ENCODE measurements around the gene TBC1D17.
A peak's percentile ranks its signal among the peaks of the same experiment; 100 is the strongest.
"Not testable (repeated sequence)": the region's sequence is repeated elsewhere in the genome, so short reads cannot be mapped to it uniquely, and the experiment has no call there.

Gene TBC1D17

GRCh38 chr19:49924004-49924880 lies 46.7 kb downstream of the TBC1D17 start:
- peak; percentile 84 for DNase-seq

GRCh38 chr19:49924881-49925210 lies 47.3 kb downstream of the TBC1D17 start:
- DNase-seq = not testable (repeated sequence)

GRCh38 chr19:49925486-49925885 lies 48.0 kb downstream of the TBC1D17 start:
- no peak for DNase-seq

- DNase-seq = no peak
Observed at GRCh38 chr19:49926515-49926914, 49.0 kb downstream of the TBC1D17 start.

DNA sequence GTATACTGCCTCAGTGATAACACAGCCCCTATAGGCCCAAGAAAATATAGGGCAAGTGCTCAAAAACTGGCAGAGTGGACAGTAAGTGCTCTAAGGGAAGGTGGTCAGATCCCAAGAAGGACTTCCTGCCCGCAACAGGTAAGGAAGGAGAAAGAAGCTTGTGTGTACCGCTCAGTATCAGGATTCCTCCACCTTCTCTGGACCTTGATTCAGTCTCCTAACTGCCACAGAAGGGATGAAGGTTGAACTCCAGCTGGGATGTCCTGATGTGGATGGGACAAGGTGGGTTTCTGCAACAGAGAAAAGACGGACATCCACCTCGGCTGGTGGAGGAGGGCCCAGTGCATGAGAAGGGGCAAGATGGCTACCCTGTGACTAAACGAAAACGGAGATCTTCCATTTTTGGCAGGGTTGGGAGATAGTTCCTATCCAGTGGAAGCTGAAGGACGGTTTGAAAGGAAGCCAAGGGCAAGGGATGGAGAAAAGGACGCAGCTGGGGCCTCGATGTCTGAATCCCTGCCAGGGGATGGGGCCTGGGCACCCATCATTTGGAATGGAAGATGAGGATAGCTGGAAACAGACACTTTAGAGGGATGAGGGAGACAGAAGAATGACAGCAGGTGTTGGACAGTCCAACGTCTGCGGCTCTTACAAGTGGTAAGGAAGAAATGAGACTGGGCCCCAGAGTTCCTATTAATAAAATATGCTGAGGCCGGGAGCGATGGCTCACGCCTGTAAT lies 50.2 kb downstream of the TBC1D17 start:
- no peak for DNase-seq

GRCh38 chr19:49929121-49929610 lies 51.7 kb downstream of the TBC1D17 start, which contains the start of the genes ATF5 and NUP62:
TSS of gene ATF5 (plus strand) at chr19:49929205. CDS start at chr19:49930851, 1,646 bp downstream.
TSS of gene NUP62 (minus strand) at chr19:49929504. CDS start at chr19:49909807, 19,697 bp downstream.
- DNase-seq = peak; percentile 92

DNA sequence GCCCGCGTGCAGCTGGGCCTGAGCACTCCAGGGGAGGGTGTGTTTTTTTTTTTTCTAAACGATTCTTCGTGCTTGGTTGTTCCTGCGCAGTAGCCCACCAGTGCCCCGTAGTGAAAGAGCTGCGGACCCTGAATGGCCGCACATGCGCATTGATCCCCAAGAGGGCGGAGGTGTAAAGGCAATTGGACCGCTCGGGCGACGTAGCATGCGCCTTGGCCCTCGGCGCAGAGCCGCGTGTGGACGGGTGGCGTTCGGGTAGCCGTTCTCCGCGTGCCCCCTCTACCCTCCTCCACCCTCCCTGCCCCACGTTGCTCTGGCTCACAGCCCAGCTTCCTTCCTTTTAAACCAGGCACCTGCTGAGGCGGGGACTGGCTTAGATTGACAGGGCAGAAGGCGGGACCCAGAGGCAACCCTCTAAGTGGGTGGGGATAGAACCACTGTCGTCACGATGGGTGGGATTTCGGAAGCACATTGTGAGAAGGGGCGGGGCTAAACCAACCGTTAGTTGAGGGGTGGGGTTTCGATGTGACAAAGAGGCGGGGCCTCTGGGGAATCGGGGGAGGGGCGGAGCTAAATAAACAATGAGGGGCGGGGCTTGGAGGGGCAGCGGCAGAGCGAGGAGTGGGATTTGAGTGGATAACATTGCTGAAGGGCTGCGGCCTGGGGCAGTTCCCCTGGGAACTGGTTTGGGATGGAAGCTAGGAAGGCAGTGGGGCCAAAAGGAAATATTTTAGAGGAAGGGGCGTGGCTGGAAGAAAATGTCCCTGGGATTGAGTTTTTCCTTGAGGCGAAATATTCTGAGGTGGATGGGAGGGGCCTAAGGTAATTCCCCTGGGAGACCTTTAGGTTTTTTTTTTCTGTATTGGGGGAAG lies 52.3 kb downstream of the TBC1D17 start:
- DNase-seq = peak; percentile 96

- DNase-seq = no peak
Observed at GRCh38 chr19:49930483-49931011, 53.0 kb downstream of the TBC1D17 start.

- DNase-seq = no peak
Observed at GRCh38 chr19:49931293-49932040, 54.0 kb downstream of the TBC1D17 start.

DNA sequence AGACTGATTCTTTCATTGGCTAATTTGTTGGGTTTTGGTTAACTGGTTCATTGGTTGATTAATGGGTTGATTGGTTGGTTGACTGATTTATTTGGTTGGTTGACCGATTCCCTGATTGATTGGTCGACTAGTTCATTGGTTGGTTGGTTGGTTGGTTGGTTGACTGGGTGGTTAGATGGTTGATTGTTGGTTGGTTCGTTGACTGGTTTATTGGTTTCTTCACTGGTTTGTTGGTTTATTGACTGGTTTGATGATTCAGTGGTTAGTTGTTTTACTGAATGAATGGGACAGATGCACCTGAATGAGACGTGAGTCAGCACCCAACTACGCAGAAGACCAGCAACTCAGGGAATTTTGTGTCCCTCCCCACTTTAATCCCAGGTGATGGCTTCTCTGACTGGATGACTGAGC lies 54.5 kb downstream of the TBC1D17 start:
- DNase-seq = no peak

- DNase-seq = no peak
Observed at GRCh38 chr19:49932731-49933131, 55.2 kb downstream of the TBC1D17 start.

DNA sequence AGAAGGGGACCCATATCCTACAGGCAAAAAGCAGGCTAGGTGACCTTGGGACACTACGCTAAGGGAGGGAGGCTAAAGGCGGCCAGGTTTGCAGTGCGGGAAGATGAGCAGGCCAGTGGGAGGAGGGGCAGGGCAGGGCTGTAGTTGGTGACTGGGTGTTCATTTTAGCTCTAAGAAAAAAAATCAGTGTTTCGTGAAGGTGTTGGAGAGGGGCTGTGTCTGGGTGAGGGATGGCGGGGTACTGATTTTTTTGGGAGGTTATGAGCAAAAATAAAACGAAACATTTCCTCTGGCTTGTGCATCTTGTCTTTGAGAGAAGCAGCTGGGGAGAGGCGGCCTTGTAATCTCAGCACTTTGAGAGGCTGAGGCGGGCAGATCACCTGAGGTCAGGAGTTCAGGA lies 56.1 kb downstream of the TBC1D17 start:
- no peak for DNase-seq

DNA sequence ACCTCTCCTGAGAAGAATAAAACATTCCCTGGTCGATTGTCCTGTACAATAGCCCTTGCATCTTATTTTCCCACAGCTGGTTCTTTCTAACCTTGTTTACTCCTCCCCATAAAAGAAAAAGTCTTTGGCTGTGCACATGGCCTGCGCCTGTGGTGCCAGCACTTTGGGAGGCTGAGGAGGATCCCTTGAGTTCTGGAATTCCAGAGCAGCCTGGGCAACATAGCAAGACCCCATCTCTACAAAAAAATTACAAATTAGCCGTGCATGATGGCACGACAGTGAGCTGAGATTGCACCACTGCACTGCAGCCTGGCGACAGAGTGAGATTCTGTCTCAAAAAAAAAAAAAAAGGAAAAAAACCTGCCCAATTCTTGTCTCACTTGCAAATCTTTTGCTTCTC lies 59.0 kb downstream of the TBC1D17 start:
- no peak for DNase-seq

DNA sequence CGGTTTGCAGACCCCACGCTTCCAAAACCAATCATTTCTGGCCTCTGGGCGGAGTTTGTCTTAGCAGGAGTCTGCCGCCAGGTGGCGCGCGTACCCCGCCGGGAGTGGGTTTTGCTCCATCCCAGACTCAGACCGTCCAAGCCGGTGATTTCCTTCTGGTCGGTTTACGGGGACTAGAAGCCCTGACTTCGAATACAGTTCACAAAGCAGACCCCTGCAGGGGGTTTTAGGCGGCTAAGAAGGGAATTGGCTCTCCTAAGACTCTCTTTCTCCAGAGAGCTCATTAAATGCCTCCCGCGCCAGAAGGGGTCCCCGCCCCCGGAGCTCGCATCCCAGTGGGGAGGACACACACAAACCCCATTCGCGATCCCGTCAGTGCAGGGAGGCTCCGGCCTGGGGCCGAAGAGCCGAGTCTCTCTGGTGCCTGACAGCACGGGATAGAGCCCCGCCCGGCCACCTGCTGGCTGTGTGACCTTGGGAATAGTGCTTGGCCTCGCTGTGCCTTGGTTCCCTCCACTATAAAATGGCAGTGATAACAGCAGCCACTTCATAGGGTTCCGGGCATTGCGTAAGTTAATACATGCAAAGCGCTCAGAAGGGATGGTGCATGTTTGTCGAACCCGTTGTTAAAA lies 60.4 kb downstream of the TBC1D17 start:
- DNase-seq = peak; percentile 74

Data from NCI-H2171 (cell line).